Measurements from ENCODE around the gene MAS1.

- TF ChIP-seq ARNT (IDR thresholded peaks at IDR 0.05): no peak
- TF ChIP-seq FOXM1 (IDR thresholded peaks at IDR 0.05; ENCODE audit: borderline replicate concordance): no peak
- no peak for TF ChIP-seq SP1 (IDR thresholded peaks at IDR 0.05)
- no peak for TF ChIP-seq L3MBTL2 (conservative IDR thresholded peaks at IDR 0.05)
- TF ChIP-seq BHLHE40 (IDR thresholded peaks at IDR 0.05; ENCODE audit: borderline replicate concordance): no peak
- no peak for TF ChIP-seq NFRKB (IDR thresholded peaks at IDR 0.05)
- no peak for TF ChIP-seq HDGF (IDR thresholded peaks at IDR 0.05; ENCODE audit: borderline replicate concordance)
- TF ChIP-seq SUZ12 (IDR thresholded peaks at IDR 0.05): no peak
- no peak for TF ChIP-seq ZNF384 (IDR thresholded peaks at IDR 0.05)
- TF ChIP-seq TARDBP (IDR thresholded peaks at IDR 0.05): no peak
- no peak for TF ChIP-seq LEF1 (IDR thresholded peaks at IDR 0.05; ENCODE audit: borderline replicate concordance)
- no peak for TF ChIP-seq PKNOX1 (IDR thresholded peaks at IDR 0.05)
- TF ChIP-seq FOXA1 (IDR thresholded peaks at IDR 0.05): no peak
Measured at GRCh38 chr6:159897603-159898002, 6.8 kb downstream of the MAS1 start.
